ENCODE data around the gene CHI3L1. TPM values are rescaled to one million over a fixed set of nuclear protein-coding genes. Genes with fewer than 3 reads are reported as not detected.
A peak's percentile ranks its signal among the peaks of the same experiment; 100 is the strongest.

Gene CHI3L1
- total RNA-seq, 1 donor: 273 TPM

- H2AFZ ChIP-seq (ENCODE audit: low read length): no peak overlapping the region
- no peaks in the 10 kb centered on the region for H3K9me3 ChIP-seq (ENCODE audit: low read depth, low read length)
- H4K20me1 ChIP-seq (ENCODE audit: insufficient read depth, low read length): no peaks in the 10 kb centered on the region
- no peak overlapping the region for H3K4me2 ChIP-seq (ENCODE audit: insufficient read depth, low read length)
- no peaks in the 10 kb centered on the region for H3K4me1 ChIP-seq (ENCODE audit: insufficient read depth, low read length)
- H3K27me3 ChIP-seq (ENCODE audit: insufficient read depth, low read length): peaks cover 8% of the 10 kb centered on the region
- no peaks in the 10 kb centered on the region for H3K36me3 ChIP-seq (ENCODE audit: insufficient read depth, low read length)
- no peak overlapping the region for H3K4me3 ChIP-seq (ENCODE audit: insufficient read depth, low read length)
- H3K79me2 ChIP-seq (ENCODE audit: insufficient read depth, low read length): no peaks in the 10 kb centered on the region
- H3K27ac ChIP-seq (ENCODE audit: low read depth, low read length): no peak overlapping the region
- peak; percentile 71 for DNase-seq (ENCODE audit: insufficient read length, low spot score, missing footprints)
- TF ChIP-seq, protein P1, sequence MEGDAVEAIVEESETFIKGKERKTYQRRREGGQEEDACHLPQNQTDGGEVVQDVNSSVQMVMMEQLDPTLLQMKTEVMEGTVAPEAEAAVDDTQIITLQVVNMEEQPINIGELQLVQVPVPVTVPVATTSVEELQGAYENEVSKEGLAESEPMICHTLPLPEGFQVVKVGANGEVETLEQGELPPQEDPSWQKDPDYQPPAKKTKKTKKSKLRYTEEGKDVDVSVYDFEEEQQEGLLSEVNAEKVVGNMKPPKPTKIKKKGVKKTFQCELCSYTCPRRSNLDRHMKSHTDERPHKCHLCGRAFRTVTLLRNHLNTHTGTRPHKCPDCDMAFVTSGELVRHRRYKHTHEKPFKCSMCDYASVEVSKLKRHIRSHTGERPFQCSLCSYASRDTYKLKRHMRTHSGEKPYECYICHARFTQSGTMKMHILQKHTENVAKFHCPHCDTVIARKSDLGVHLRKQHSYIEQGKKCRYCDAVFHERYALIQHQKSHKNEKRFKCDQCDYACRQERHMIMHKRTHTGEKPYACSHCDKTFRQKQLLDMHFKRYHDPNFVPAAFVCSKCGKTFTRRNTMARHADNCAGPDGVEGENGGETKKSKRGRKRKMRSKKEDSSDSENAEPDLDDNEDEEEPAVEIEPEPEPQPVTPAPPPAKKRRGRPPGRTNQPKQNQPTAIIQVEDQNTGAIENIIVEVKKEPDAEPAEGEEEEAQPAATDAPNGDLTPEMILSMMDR (IDR thresholded peaks at IDR 0.05; ENCODE audit: extremely low read depth, low read depth, low read length): no peak
These were observed 17.5 kb downstream of the CHI3L1 start for GRCh38 chr1:203168991-203169390.

DNA sequence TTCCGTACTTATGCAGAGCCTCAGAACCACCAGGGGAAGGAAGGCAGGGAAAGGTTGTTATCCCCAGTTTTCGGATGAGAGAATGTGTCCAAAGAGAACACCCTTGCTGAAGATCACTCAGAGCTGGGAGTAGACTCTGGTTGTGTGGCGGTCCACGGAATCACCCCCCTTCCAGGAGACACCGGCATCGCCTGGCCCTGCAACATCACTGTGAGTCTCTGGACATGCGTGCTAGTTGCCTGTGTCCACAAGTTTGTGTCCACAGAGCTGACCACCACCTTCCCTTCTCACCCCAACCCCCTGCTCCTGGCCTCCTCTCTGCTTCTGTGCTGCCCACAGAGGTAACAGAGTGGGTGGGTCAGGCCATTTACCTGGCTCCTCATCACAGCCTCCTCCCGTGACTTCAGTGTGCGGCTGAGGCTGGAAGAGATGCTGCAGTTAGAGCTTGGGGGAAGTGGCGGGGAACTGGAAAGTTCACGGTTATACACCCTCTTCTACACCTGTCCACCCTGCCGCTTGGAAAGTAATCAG is 18.2 kb downstream of the CHI3L1 start:
- Histone ChIP-seq H2AFZ (ENCODE audit: low read length) (no peak overlapping the region), H3K27ac (ENCODE audit: low read depth, low read length) (no peak overlapping the region), H3K4me3 (ENCODE audit: insufficient read depth, low read length) (no peak overlapping the region), H3K79me2 (ENCODE audit: insufficient read depth, low read length) (no peaks in the 10 kb centered on the region), H3K36me3 (ENCODE audit: insufficient read depth, low read length) (no peaks in the 10 kb centered on the region), H3K9me3 (ENCODE audit: low read depth, low read length) (no peaks in the 10 kb centered on the region), H4K20me1 (ENCODE audit: insufficient read depth, low read length) (no peaks in the 10 kb centered on the region), H3K27me3 (ENCODE audit: insufficient read depth, low read length) (peaks cover 14% of the 10 kb centered on the region), H3K4me1 (ENCODE audit: insufficient read depth, low read length) (no peaks in the 10 kb centered on the region), H3K4me2 (ENCODE audit: insufficient read depth, low read length) (no peak overlapping the region)
- peak; percentile 84 for DNase-seq (ENCODE audit: insufficient read length, low spot score, missing footprints)
- TF ChIP-seq, protein P1 (IDR thresholded peaks at IDR 0.05; ENCODE audit: extremely low read depth, low read depth, low read length): no peak

GRCh38 chr1:203167913-203168200 is 18.6 kb downstream of the CHI3L1 start:
- Histone ChIP-seq H3K4me3 (ENCODE audit: insufficient read depth, low read length) (no peak overlapping the region), H3K27ac (ENCODE audit: low read depth, low read length) (no peak overlapping the region), H3K27me3 (ENCODE audit: insufficient read depth, low read length) (peaks cover 18% of the 10 kb centered on the region), H3K79me2 (ENCODE audit: insufficient read depth, low read length) (no peaks in the 10 kb centered on the region), H2AFZ (ENCODE audit: low read length) (no peak overlapping the region), H3K36me3 (ENCODE audit: insufficient read depth, low read length) (no peaks in the 10 kb centered on the region), H3K9me3 (ENCODE audit: low read depth, low read length) (no peaks in the 10 kb centered on the region), H3K4me2 (ENCODE audit: insufficient read depth, low read length) (no peak overlapping the region), H4K20me1 (ENCODE audit: insufficient read depth, low read length) (no peaks in the 10 kb centered on the region), H3K4me1 (ENCODE audit: insufficient read depth, low read length) (no peaks in the 10 kb centered on the region)
- TF ChIP-seq, protein P1 (IDR thresholded peaks at IDR 0.05; ENCODE audit: extremely low read depth, low read depth, low read length): no peak
- peak; percentile 23 for DNase-seq (ENCODE audit: insufficient read length, low spot score, missing footprints)

- H3K4me2 ChIP-seq (ENCODE audit: insufficient read depth, low read length): no peak overlapping the region
- no peaks in the 10 kb centered on the region for H3K9me3 ChIP-seq (ENCODE audit: low read depth, low read length)
- H3K4me3 ChIP-seq (ENCODE audit: insufficient read depth, low read length): no peak overlapping the region
- H3K27me3 ChIP-seq (ENCODE audit: insufficient read depth, low read length): peaks cover 22% of the 10 kb centered on the region
- no peak overlapping the region for H2AFZ ChIP-seq (ENCODE audit: low read length)
- H3K36me3 ChIP-seq (ENCODE audit: insufficient read depth, low read length): no peaks in the 10 kb centered on the region
- H3K79me2 ChIP-seq (ENCODE audit: insufficient read depth, low read length): no peaks in the 10 kb centered on the region
- no peaks in the 10 kb centered on the region for H4K20me1 ChIP-seq (ENCODE audit: insufficient read depth, low read length)
- no peak overlapping the region for H3K27ac ChIP-seq (ENCODE audit: low read depth, low read length)
- TF ChIP-seq, protein P1 (IDR thresholded peaks at IDR 0.05; ENCODE audit: extremely low read depth, low read depth, low read length): no peak
- peak; percentile 39 for DNase-seq (ENCODE audit: insufficient read length, low spot score, missing footprints)
- no peaks in the 10 kb centered on the region for H3K4me1 ChIP-seq (ENCODE audit: insufficient read depth, low read length)
These were observed 19.2 kb downstream of the CHI3L1 start for GRCh38 chr1:203167026-203167912.
